GM12878 (cell line): Measurements from ENCODE around the gene TRERF1. TPM values are rescaled to one million over a fixed set of nuclear protein-coding genes. Genes with fewer than 3 reads are reported as not detected.

ENCODE experiments used
- BMI1 ChIP-seq: fragments of 450-650 bp; IDR thresholded peaks from 2 replicates; pipeline ENCODE4 v1.6.1; 2016; ENCODE audit warnings: mild to moderate bottlenecking, moderate library complexity, borderline replicate concordance
- CREM ChIP-seq: IDR thresholded peaks from 2 replicates; pipeline ENCODE4 v1.6.1; 2014; ENCODE audit warnings: antibody characterized with exemption, low read depth
- FOS ChIP-seq: IDR thresholded peaks from 3 replicates; pipeline ENCODE4 v1.6.1; 2011; ENCODE audit warnings: borderline replicate concordance; ENCODE audit not compliant: insufficient read length; ENCODE audit errors: extremely low read depth
- FOXK2 ChIP-seq: fragments of 450-650 bp; IDR thresholded peaks from 2 replicates; pipeline ENCODE4 v1.6.1; 2017; ENCODE audit warnings: mild to moderate bottlenecking, moderate library complexity
- GABPA ChIP-seq: IDR thresholded peaks from 2 replicates; pipeline ENCODE4 v1.6.1; 2014; ENCODE audit warnings: antibody characterized with exemption, low read depth, mild to moderate bottlenecking, inconsistent platforms
- HSF1 ChIP-seq: fragments of 150-350 bp; IDR thresholded peaks from 2 replicates; pipeline ENCODE4 v1.6.1; 2014; ENCODE audit warnings: mild to moderate bottlenecking, low read depth, low read length
- KAT2A ChIP-seq: conservative IDR thresholded peaks from 2 replicates; pipeline ENCODE4 v1.6.1; 2011; ENCODE audit warnings: low read depth, low read length; ENCODE audit not compliant: control insufficient read depth
- MAX ChIP-seq: IDR thresholded peaks from 2 replicates; pipeline ENCODE4 v1.6.1; 2012; ENCODE audit warnings: low read depth, low read length, improper control_type of control experiment
- NFYA ChIP-seq: IDR thresholded peaks from 2 replicates; pipeline ENCODE4 v1.6.1; 2011; ENCODE audit warnings: low read depth, mild to moderate bottlenecking, low read length, improper control_type of control experiment, borderline replicate concordance
- PML ChIP-seq: IDR thresholded peaks from 2 replicates; pipeline ENCODE4 v1.6.1; 2012; ENCODE audit warnings: low read length, inconsistent platforms
- RBBP5 ChIP-seq: fragments of 200-600 bp; sonication (generic); conservative IDR thresholded peaks from 2 replicates; pipeline ENCODE4 v1.6.1; 2016
- RUNX3 ChIP-seq: IDR thresholded peaks from 2 replicates; pipeline ENCODE4 v1.6.1; 2012; ENCODE audit warnings: low read length, inconsistent platforms
- YY1 ChIP-seq: IDR thresholded peaks from 2 replicates; pipeline ENCODE4 v1.6.1; 2011; ENCODE audit warnings: low read depth, mild to moderate bottlenecking, low read length
- ZNF207 ChIP-seq: fragments of 450-650 bp; IDR thresholded peaks from 2 replicates; pipeline ENCODE4 v1.6.1; 2014; ENCODE audit warnings: antibody characterized with exemption, mild to moderate bottlenecking, borderline replicate concordance
- polyA plus RNA-seq, 11 experiments: library from polyadenylated mRNA; depleted of rRNA in 4 of 11; unstranded in 6 of 11; stranded (reverse) in 5 of 11; fragments of >200 nt; fragmentation: Nextera tagmentation in 4 of 11; fragmentation: Illumina TruSeq in 1 of 11; extraction: Ambion mirVana in 4 of 11; extraction: Trizol in 1 of 11; gene quantifications; 1 replicate in 1 of 11; 2 replicates in 10 of 11; pipeline versions ENCODE4 v1.2.1 to v1.2.3, GENCODE V29; 2011 to 2016; ENCODE audit warnings: inconsistent platforms in 2 of 11, missing spikeins in 2 of 11, low read depth in 1 of 11
- total RNA-seq, 4 experiments: library from RNA; depleted of rRNA in 3 of 4; stranded (reverse); fragments of >200 nt in 3 of 4; fragmentation: Illumina TruSeq in 1 of 4; extraction: Trizol in 1 of 4; gene quantifications; 2 replicates each; pipeline versions ENCODE4 v1.2.1 to v1.2.3, GENCODE V29; 2013 to 2021
- TF ChIP-seq, protein P1 (sequence below): IDR thresholded peaks from 2 replicates; pipeline ENCODE4 v1.6.1; 2012; ENCODE audit warnings: improper control_type of control experiment, low read depth, low read length; ENCODE audit not compliant: insufficient replicate concordance
- TF ChIP-seq, protein P2 (sequence below): fragments of 450-650 bp; formaldehyde crosslinking; IDR thresholded peaks from 2 replicates; pipeline ENCODE4 v1.4.0; 2022; ENCODE audit warnings: mild to moderate bottlenecking, moderate library complexity
- TF ChIP-seq, protein P3 (sequence below): IDR thresholded peaks from 2 replicates; pipeline ENCODE4 v1.6.1; 2011; ENCODE audit warnings: borderline replicate concordance, low read depth, mild to moderate bottlenecking, moderate library complexity, low read length; ENCODE audit not compliant: insufficient read depth, poor library complexity, severe bottlenecking

The TRERF1 gene
- total and polyA plus RNA-seq, 10 of the 15 experiments (the other 5 are each of a cell fraction or from before 2014, with no cell fraction given), result 2.2 to 19.4 (median 7.2) TPM

DNA sequence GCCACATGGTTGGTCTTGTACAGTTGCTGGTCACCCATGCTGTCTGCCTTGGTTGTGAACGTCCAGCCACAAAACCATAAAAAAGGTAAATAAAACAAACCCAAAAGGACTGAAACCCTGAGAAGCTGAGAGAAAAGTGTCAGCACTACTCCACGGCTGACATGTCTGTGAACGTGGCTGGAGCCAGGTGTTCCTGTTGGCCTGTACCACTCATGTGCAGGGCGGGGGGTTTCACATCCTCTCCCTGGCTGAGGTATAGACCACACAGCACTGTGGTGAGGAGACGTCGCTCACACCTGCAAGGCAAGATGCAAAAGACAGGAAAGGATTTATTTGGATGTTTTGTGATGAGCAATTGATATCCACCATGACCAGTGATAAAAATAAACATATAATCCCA is 182.2 kb downstream of the TRERF1 start (continued):
- TF ChIP-seq, protein P1, sequence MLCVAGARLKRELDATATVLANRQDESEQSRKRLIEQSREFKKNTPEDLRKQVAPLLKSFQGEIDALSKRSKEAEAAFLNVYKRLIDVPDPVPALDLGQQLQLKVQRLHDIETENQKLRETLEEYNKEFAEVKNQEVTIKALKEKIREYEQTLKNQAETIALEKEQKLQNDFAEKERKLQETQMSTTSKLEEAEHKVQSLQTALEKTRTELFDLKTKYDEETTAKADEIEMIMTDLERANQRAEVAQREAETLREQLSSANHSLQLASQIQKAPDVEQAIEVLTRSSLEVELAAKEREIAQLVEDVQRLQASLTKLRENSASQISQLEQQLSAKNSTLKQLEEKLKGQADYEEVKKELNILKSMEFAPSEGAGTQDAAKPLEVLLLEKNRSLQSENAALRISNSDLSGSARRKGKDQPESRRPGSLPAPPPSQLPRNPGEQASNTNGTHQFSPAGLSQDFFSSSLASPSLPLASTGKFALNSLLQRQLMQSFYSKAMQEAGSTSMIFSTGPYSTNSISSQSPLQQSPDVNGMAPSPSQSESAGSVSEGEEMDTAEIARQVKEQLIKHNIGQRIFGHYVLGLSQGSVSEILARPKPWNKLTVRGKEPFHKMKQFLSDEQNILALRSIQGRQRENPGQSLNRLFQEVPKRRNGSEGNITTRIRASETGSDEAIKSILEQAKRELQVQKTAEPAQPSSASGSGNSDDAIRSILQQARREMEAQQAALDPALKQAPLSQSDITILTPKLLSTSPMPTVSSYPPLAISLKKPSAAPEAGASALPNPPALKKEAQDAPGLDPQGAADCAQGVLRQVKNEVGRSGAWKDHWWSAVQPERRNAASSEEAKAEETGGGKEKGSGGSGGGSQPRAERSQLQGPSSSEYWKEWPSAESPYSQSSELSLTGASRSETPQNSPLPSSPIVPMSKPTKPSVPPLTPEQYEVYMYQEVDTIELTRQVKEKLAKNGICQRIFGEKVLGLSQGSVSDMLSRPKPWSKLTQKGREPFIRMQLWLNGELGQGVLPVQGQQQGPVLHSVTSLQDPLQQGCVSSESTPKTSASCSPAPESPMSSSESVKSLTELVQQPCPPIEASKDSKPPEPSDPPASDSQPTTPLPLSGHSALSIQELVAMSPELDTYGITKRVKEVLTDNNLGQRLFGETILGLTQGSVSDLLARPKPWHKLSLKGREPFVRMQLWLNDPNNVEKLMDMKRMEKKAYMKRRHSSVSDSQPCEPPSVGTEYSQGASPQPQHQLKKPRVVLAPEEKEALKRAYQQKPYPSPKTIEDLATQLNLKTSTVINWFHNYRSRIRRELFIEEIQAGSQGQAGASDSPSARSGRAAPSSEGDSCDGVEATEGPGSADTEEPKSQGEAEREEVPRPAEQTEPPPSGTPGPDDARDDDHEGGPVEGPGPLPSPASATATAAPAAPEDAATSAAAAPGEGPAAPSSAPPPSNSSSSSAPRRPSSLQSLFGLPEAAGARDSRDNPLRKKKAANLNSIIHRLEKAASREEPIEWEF, result no peak
- TF ChIP-seq, protein P2, sequence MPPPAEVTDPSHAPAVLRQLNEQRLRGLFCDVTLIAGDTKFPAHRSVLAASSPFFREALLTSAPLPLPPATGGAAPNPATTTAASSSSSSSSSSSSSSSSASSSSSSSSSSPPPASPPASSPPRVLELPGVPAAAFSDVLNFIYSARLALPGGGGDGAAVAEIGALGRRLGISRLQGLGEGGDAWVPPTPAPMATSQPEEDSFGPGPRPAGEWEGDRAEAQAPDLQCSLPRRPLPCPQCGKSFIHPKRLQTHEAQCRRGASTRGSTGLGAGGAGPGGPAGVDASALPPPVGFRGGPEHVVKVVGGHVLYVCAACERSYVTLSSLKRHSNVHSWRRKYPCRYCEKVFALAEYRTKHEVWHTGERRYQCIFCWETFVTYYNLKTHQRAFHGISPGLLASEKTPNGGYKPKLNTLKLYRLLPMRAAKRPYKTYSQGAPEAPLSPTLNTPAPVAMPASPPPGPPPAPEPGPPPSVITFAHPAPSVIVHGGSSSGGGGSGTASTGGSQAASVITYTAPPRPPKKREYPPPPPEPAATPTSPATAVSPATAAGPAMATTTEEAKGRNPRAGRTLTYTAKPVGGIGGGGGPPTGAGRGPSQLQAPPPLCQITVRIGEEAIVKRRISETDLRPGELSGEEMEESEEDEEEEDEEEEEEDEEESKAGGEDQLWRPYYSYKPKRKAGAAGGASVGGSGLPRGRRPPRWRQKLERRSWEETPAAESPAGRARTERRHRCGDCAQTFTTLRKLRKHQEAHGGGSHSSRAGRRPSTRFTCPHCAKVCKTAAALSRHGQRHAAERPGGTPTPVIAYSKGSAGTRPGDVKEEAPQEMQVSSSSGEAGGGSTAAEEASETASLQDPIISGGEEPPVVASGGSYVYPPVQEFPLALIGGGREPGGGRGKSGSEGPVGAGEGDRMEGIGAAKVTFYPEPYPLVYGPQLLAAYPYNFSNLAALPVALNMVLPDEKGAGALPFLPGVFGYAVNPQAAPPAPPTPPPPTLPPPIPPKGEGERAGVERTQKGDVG (CRISPR knock-in tag), result no peak
- TF ChIP-seq YY1 (no peak), GABPA (no peak), FOS (no peak), HSF1 (no peak), ZNF207 (no peak), KAT2A (no peak), NFYA (no peak), PML (no peak), RUNX3 (peak; percentile 87), BMI1 (no peak), CREM (peak; percentile 43; the same call in 1 of the 2 replicates), RBBP5 (no peak), FOXK2 (peak; percentile 89), MAX (peak; percentile 47; the same call in 1 of the 2 replicates)
- TF ChIP-seq, protein P3, sequence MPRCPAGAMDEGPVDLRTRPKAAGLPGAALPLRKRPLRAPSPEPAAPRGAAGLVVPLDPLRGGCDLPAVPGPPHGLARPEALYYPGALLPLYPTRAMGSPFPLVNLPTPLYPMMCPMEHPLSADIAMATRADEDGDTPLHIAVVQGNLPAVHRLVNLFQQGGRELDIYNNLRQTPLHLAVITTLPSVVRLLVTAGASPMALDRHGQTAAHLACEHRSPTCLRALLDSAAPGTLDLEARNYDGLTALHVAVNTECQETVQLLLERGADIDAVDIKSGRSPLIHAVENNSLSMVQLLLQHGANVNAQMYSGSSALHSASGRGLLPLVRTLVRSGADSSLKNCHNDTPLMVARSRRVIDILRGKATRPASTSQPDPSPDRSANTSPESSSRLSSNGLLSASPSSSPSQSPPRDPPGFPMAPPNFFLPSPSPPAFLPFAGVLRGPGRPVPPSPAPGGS, result no peak
